Activated T-helper 2 cell treated with anti-CD3 and anti-CD28 coated beads, Interferon-gamma antibody, Interleukin-2, Interleukin-4, amounts not matched to agents 10 μg/mL and 5 μg/mL and 100 μg/mL, durations not matched to agents 14 hours and 24 hours and 36 hours (primary cell): ENCODE results near the gene GNAI2. TPM values are rescaled to one million over a fixed set of nuclear protein-coding genes. Genes with fewer than 3 reads are reported as not detected.
"Not testable (repeated sequence)": the region's sequence is repeated elsewhere in the genome, so short reads cannot be mapped to it uniquely, and the experiment has no call there.

Experiments used
- DNase-seq: peaks from one replicate; pipeline ENCODE4 v3.0.0; 2021; ENCODE audit warnings: low spot score
- H3K27ac Mint-ChIP-seq: one replicate; pipeline ENCODE4 v1.8.0; 2021; ENCODE audit warnings: mixed read lengths
- H3K27me3 Mint-ChIP-seq: one replicate; pipeline ENCODE4 v1.8.0; 2021; ENCODE audit warnings: low read depth, mixed read lengths
- H3K36me3 Mint-ChIP-seq: one replicate; pipeline ENCODE4 v1.8.0; 2021; ENCODE audit warnings: low read depth, mixed read lengths
- H3K4me1 Mint-ChIP-seq: one replicate; pipeline ENCODE4 v1.8.0; 2021; ENCODE audit warnings: low read depth, mixed read lengths
- H3K4me3 Mint-ChIP-seq: one replicate; pipeline ENCODE4 v1.8.0; 2021; ENCODE audit warnings: low read depth, mild to moderate bottlenecking, moderate library complexity, mixed read lengths
- H3K9me3 Mint-ChIP-seq: one replicate; pipeline ENCODE4 v1.8.0; 2021; ENCODE audit warnings: mixed read lengths
- intact Hi-C: fragments of 100-400 bp; cut with micrococcal nuclease; formaldehyde crosslinking; loops from one replicate; pipeline ENCODE4 v1.15.1; 2023
- total RNA-seq: library from RNA; stranded (reverse); gene quantifications from 2 replicates; pipeline ENCODE4 v1.2.3, GENCODE V29; 2022

GNAI2 gene
- total RNA-seq, 1 donor from 2014 or later: 269 TPM

DNA sequence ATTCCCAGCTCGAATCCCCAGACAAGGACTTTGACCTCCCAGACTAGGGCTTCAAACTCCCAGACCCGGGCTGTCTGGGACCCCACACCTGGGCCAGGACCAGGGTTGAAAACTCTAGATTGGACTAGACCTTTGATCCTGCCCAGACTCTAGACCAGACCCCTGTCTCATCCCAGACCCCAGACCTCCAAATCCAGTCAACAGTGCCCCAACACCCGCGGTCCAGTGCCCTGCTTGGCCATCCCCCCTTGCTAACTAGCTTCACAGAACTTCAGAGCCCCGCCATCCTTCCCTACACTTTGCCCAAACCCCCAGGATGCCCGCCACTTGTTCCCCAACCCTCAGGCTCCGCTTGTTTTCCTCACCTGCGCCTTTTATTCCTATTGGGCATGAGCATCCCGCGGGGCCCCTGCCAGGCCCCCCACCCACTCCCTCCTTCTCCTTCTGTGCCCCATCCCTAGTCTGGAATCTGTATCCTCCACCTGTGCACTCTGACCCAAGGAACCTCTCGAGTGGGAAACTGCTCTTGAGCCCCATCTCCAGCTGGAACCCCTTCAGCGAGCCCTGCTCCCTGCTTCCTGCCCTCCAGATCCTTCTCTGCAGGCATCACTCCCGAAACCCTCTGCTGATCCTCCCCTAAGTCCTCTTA lies 604 bp downstream of the GNAI2 start:
- no peaks in the 10 kb centered on the region for H3K9me3 Mint-ChIP-seq
- no peaks in the 10 kb centered on the region for H3K27me3 Mint-ChIP-seq
- H3K4me1 Mint-ChIP-seq: peaks cover 31% of the 10 kb centered on the region
- H3K4me3 Mint-ChIP-seq: peak overlapping the region; percentile 95
- no peak for DNase-seq
- peaks cover 39% of the 10 kb centered on the region for H3K36me3 Mint-ChIP-seq
- H3K27ac Mint-ChIP-seq: peak overlapping the region; percentile 89
- intact Hi-C loops: loop anchor here (2.0 to 5.0 kb wide), 4 partner anchors 62 to 366 kb away; partner anchors contain the start of genes HYAL2, HYAL3 and NAA80

DNA sequence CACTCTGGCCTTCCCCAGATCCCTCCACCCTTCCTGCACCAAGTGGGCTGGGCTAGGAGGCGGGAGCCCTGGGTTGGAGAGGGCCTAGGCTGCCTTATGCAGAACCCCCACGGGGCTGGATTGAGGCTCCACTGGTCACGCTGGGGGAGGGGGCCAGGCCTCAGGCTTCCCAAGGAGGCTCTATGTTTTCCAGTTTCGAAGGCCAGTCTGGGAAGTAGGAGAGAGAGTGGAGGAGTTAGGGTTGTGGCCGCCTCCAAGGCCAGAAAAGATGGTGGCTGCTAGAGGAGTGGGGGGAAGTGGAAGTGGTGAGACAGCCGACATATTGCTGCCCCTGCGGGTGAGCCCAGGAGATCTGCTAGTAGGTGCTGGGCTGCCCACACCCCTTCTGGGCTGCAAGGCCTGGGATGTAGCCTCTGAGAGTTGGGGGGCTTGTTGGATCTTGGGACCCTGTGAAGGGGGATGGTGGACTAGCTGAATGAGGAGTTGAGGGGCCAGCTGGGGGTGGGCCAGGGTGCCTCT lies 1.2 kb downstream of the GNAI2 start:
- intact Hi-C loops: loop anchor here (2.0 to 5.0 kb wide), 4 partner anchors 62 to 365 kb away; partner anchors contain the start of genes HYAL2, HYAL3 and NAA80
- H3K9me3 Mint-ChIP-seq: no peaks in the 10 kb centered on the region
- peak overlapping the region; percentile 95 for H3K4me3 Mint-ChIP-seq
- DNase-seq: peak; percentile 37
- H3K27ac Mint-ChIP-seq: peak overlapping the region; percentile 89
- no peaks in the 10 kb centered on the region for H3K27me3 Mint-ChIP-seq
- H3K36me3 Mint-ChIP-seq: peaks cover 43% of the 10 kb centered on the region
- peaks cover 36% of the 10 kb centered on the region for H3K4me1 Mint-ChIP-seq

DNA sequence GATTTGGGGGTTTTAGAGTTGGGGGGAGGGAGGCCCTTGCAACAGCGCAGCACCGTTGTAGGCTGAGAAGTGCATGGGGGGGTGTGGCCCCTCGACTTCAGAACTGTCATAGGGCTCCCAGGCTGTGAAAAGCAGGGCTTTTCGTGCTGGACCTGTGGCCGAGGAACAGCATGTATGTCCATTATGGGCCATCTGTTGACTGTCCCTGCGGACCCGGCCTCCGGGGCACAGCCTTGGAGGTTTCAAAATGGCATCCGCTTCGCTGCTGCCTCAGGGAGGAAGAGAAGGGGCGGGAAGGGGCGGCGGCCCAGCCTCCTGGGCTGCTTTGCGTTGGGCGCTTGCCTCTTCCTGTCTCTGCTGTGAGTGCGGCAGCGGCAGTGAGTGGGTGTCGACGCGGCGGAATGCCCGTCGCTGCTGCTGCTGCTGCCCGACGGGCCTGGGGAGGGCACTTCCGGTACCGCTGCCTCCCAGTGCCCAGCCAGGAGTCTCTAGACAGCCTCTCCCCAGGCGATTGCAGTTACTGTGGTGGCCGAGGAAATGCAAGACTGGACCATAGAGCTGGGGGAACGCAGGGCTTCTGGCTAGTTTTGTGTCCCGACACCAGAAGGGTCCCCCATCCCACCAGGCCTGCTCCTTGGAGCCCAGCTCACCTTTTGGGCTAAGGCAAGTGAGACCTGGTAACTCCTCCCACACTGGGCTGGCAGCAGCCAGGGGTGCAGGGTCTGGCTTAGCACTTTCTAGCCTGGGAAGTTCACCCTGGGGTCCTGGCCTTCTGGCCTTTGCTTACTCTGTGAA lies 1.9 kb downstream of the GNAI2 start:
- peak overlapping the region; percentile 95 for H3K4me3 Mint-ChIP-seq
- H3K27me3 Mint-ChIP-seq: no peaks in the 10 kb centered on the region
- no peaks in the 10 kb centered on the region for H3K9me3 Mint-ChIP-seq
- peak; percentile 85 for DNase-seq
- H3K4me1 Mint-ChIP-seq: peaks cover 43% of the 10 kb centered on the region
- intact Hi-C loops: loop anchor here (1.0 to 5.0 kb wide), 6 partner anchors 8 to 364 kb away; partner anchors contain the start of genes HYAL2, HYAL3 and NAA80
- peak overlapping the region; percentile 89 for H3K27ac Mint-ChIP-seq
- peaks cover 47% of the 10 kb centered on the region for H3K36me3 Mint-ChIP-seq

GRCh38 chr3:50238549-50239026 lies 2.6 kb downstream of the GNAI2 start:
- DNase-seq: no peak

GRCh38 chr3:50239649-50240048 lies 3.6 kb downstream of the GNAI2 start:
- intact Hi-C loops: loop anchor here (5.0 kb wide), 3 partner anchors 83 to 363 kb away; partner anchors contain the start of gene HYAL2
- DNase-seq: no peak
- Mint-ChIP-seq H3K27ac (no peak overlapping the region), H3K4me1 (peaks cover 56% of the 10 kb centered on the region), H3K4me3 (peak overlapping the region; percentile 55), H3K36me3 (peaks cover 52% of the 10 kb centered on the region), H3K9me3 (no peaks in the 10 kb centered on the region), H3K27me3 (no peaks in the 10 kb centered on the region)

More at GRCh38 chr3:50238549-50239026, 2.6 kb downstream of the GNAI2 start:
- peak overlapping the region; percentile 95 for H3K4me3 Mint-ChIP-seq
- peaks cover 50% of the 10 kb centered on the region for H3K36me3 Mint-ChIP-seq
- no peaks in the 10 kb centered on the region for H3K9me3 Mint-ChIP-seq
- intact Hi-C loops: loop anchor here (1.0 to 5.0 kb wide), 5 partner anchors 8 to 364 kb away; partner anchors contain the start of gene HYAL2
- peaks cover 48% of the 10 kb centered on the region for H3K4me1 Mint-ChIP-seq
- peak overlapping the region; percentile 89 for H3K27ac Mint-ChIP-seq
- H3K27me3 Mint-ChIP-seq: no peaks in the 10 kb centered on the region

DNA sequence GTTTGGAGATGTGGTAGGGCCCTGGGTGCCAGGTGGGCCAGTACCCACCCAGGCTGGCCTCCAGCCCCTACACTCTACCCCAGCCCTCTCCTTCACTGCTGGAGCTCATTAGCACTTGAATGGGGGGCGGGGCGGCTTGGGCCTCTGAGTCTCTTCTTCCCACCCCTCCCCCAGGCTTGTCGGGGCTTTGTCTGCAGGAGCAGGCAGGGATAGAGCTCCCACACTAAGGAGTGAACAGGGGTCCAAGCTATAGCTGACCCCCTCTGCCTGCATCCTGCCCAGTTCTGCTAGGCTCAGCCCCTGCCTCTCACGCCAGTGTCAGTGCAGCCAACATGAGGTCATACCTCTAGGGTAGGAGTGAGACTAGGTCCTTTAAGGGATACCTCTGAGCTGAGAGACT lies 5.2 kb downstream of the GNAI2 start:
- intact Hi-C loops: no loop called here
- peaks cover 52% of the 10 kb centered on the region for H3K36me3 Mint-ChIP-seq
- DNase-seq: no peak
- H3K27me3 Mint-ChIP-seq: no peaks in the 10 kb centered on the region
- peaks cover 61% of the 10 kb centered on the region for H3K4me1 Mint-ChIP-seq
- H3K4me3 Mint-ChIP-seq: peak overlapping the region; percentile 63
- H3K9me3 Mint-ChIP-seq: no peaks in the 10 kb centered on the region
- H3K27ac Mint-ChIP-seq: peak overlapping the region; percentile 87

DNA sequence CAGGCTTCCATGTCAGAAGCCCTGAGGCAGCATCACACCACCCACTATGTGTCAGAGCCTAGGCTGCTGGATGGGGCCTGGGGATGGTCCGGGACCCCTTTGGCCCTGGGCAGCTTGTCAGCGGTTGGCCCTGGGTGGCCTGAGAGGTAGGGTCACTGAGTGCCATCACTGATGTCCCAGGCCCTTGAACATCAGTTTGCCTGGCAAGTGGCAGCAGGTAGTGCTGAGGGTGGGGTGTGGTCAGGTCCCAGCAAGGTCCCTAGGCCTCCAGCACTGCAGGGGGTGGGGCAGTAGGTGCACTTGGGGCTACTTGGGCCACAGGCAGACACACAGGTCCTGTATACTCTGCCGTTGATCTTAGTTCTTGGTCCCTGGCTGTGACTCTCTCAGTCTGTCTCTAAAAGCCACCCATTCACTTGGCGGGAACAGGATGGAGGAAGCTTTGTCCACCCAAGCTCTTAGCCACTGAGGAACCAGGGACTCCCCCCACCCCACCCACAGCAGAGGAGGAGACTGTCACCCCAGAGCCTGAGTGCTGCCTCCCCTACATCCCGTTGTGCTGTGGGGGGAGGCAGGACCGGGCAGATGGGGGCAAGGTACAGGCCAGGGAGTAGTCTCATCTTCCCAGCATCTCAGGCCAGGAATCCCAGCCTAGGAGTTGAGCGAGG lies 5.8 kb downstream of the GNAI2 start:
- H3K9me3 Mint-ChIP-seq: no peaks in the 10 kb centered on the region
- H3K27me3 Mint-ChIP-seq: no peaks in the 10 kb centered on the region
- no peak for DNase-seq
- H3K4me3 Mint-ChIP-seq: peak overlapping the region; percentile 13
- intact Hi-C loops: no loop called here
- peaks cover 48% of the 10 kb centered on the region for H3K36me3 Mint-ChIP-seq
- H3K27ac Mint-ChIP-seq: peak overlapping the region; percentile 95
- H3K4me1 Mint-ChIP-seq: peaks cover 68% of the 10 kb centered on the region

DNA sequence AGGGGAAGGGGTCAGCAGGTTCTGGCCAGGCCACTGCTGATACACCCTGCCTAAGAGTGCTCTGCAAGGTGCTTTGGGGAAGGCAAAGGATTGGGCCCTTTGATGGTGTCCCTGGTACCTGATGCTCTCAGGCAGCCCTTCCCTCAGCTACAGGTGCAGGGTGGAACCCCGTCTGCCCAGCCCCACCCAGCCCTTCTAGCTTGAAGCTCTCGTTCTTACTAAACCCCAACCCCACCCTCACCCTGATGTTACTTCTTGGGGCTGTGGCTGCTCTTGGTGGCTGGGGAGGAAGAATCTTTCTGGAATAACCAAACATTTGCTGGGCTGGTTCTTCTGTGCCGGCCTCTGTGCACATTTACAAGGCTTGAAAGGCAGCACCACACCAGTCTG lies 6.4 kb downstream of the GNAI2 start:
- Mint-ChIP-seq H3K27me3 (no peaks in the 10 kb centered on the region), H3K36me3 (peaks cover 46% of the 10 kb centered on the region), H3K27ac (peak overlapping the region; percentile 95), H3K9me3 (no peaks in the 10 kb centered on the region), H3K4me1 (peaks cover 73% of the 10 kb centered on the region), H3K4me3 (peak overlapping the region; percentile 69)
- intact Hi-C loops: no loop called here
- DNase-seq: no peak

DNA sequence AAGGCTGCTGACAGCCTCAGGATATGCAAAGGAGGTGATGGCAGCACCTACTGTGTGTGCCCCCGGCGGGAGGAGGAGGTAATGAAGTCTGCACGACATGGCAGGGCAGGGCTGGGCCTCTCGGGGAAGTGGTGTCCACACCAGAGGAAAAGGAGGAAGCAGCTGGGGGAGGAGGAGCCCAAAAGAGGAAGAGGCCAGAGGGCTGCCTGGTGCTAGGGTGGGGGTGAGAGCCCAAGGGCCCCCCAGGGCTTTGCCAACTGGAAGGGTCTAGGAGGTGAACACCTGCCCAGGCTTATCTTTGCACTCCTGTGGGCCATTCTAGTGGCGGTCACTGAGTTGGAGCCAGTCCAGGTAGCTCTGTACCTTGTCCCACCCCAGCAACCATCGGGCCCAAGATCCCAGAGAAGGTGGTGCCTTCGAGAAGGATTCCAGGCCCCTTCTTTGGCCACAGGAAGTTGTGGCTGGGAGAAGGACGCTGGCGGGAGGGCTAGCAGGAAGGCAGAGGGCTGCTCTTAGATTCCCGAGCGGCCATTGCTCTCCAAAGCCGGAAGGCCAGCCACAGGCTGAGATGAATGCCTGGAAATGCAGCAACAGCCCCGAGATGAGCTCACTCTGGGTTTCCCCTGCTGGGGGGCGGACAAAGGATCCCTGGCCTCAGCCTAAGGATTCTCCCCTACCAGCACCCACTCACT lies 7.0 kb downstream of the GNAI2 start:
- Mint-ChIP-seq H3K27ac (peak overlapping the region; percentile 95), H3K9me3 (no peaks in the 10 kb centered on the region), H3K27me3 (no peaks in the 10 kb centered on the region), H3K4me3 (peak overlapping the region; percentile 69), H3K36me3 (peaks cover 43% of the 10 kb centered on the region), H3K4me1 (peaks cover 74% of the 10 kb centered on the region)
- DNase-seq: no peak
- intact Hi-C loops: no loop called here

- DNase-seq: no peak
- H3K36me3 Mint-ChIP-seq: peaks cover 40% of the 10 kb centered on the region
- H3K27ac Mint-ChIP-seq: peak overlapping the region; percentile 81
- H3K27me3 Mint-ChIP-seq: no peaks in the 10 kb centered on the region
- H3K9me3 Mint-ChIP-seq: no peaks in the 10 kb centered on the region
- peaks cover 74% of the 10 kb centered on the region for H3K4me1 Mint-ChIP-seq
- intact Hi-C loops: no loop called here
- no peak overlapping the region for H3K4me3 Mint-ChIP-seq
Measured at GRCh38 chr3:50243543-50243895, 7.5 kb downstream of the GNAI2 start.

DNA sequence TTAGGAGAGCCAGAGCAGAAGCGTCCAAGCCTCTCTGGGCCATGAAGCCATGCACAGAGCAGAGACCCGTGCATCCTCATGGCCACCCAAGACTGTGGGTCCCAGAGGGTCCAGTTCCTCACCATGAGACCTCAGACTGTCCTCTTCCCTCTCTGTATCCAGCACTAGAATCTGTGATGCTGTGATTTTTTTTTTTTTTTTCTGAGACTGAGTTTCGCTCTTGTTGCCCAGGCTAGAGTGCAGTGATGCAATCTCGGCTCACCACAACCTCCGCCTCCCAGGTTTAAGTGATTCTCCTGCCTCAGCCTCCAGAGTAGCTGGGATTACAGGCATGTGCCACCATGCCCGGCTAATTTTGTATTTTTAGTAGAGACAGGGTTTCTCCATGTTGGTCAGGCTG lies 8.8 kb downstream of the GNAI2 start:
- Mint-ChIP-seq H3K4me3 (peak overlapping the region; percentile 82), H3K36me3 (peaks cover 31% of the 10 kb centered on the region), H3K27ac (peak overlapping the region; percentile 74), H3K4me1 (peaks cover 63% of the 10 kb centered on the region)
- H3K27me3 Mint-ChIP-seq, intact Hi-C loops, H3K9me3 Mint-ChIP-seq, DNase-seq: not testable (repeated sequence)

GRCh38 chr3:50245251-50245745 lies 9.3 kb downstream of the GNAI2 start:
- DNase-seq: no peak
- intact Hi-C loops: no loop called here
- Mint-ChIP-seq H3K27me3 (no peaks in the 10 kb centered on the region), H3K27ac (peak overlapping the region; percentile 92), H3K4me3 (peak overlapping the region; percentile 82), H3K9me3 (no peaks in the 10 kb centered on the region), H3K36me3 (peaks cover 28% of the 10 kb centered on the region), H3K4me1 (peaks cover 62% of the 10 kb centered on the region)
